NOMO-1 treated with dmso at 0.1 percent for 144 hours (cell line): ENCODE data around the gene PRSS36.

Experiments used
- DNase-seq: peaks from one replicate; lab custom pipeline; 2025; ENCODE audit not compliant: unreplicated experiment; lab: John Stamatoyannopoulos, UW

The PRSS36 gene

DNA sequence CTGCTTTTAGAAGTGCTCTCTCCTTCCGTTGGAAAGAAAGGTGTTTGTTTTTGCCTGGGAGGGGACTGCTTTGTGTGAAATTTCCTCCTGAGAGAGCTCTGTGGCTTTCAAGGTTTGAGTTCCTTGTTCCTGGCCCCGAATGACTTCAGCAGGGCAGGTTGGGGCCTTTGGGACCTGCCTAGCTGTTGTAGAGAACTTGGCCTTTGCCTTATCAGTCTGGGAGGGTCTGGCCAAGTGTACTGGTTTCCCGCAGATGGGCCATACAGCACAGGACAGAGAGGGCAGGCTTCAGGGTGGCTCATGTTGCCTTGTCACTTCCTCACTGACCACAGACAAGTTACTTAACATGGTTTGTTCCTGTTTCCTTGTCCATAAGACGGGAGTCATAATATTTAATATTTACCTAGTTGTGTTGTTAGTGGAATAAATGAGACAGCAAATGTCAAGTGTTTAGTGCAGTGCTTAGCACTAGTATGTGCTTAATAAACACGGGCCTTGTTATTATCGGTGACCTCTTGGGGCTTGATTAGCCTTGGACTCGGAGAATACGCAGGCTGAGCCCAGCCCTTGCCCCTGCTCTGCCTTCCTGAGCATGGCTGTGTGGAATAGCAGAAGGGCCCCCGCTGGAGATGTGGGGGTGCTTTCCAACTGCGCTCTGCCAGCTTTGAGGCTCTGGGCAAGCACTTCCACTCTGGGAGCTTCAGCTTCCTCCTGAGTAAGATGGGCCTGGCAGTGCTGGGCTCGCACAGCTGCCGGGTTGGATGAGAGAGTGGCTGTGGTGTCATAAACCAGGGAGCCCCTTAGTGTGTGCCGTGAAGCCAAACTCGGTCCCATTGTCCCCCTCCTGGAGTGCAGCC is 20.9 kb downstream of the PRSS36 start:
- DNase-seq, result peak; percentile 96

DNA sequence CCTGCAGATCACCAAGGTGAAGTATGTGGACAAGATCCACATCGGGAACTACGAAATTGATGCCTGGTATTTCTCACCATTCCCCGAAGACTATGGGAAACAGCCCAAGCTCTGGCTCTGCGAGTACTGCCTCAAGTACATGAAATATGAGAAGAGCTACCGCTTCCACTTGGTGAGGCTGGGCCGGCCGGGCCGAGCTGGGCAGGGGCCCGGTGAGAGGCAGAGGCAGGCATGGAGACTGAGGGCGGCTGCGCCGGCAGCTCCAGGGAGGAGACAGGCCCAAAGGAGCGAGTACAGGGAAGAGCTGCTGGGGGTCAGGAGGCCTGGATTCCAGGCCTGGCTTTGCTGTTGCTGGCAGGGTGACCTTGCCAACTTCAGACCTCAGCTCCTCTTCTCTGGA is 22.7 kb downstream of the PRSS36 start:
- DNase-seq, result no peak

DNA sequence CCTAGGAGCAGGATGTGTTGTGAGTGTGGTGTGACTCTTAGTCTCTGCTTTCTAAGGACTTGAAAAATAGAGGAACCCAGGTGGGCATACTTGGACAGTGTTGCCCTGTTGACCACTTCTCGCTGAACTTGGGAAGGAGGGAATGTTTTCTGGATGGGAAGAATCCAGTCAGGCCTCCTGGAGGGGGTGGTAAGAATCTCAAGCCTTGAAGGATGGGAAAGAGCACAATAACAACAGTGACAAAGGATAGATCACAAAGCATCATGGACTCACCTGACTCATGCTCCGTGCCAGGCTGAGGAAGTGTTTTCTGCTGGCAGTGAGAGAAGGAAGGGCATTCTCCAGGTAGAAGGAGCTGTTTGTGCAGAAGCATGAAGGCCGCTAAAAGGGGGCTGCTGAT is 24.0 kb downstream of the PRSS36 start:
- no peak for DNase-seq

DNA sequence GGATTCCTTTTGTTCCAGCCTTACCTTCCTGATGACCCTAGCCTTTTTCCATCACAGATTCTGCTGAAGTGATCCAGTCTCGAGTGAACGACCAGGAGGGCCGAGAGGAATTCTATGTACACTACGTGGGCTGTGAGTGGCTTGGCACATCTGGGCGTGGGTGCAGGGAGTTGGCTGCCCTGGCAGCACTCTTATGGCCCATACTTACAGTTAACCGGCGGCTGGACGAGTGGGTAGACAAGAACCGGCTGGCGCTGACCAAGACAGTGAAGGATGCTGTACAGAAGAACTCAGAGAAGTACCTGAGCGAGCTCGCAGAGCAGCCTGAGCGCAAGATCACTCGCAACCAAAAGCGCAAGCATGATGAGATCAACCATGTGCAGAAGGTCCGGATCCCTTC is 29.7 kb downstream of the PRSS36 start:
- DNase-seq, result no peak

DNA sequence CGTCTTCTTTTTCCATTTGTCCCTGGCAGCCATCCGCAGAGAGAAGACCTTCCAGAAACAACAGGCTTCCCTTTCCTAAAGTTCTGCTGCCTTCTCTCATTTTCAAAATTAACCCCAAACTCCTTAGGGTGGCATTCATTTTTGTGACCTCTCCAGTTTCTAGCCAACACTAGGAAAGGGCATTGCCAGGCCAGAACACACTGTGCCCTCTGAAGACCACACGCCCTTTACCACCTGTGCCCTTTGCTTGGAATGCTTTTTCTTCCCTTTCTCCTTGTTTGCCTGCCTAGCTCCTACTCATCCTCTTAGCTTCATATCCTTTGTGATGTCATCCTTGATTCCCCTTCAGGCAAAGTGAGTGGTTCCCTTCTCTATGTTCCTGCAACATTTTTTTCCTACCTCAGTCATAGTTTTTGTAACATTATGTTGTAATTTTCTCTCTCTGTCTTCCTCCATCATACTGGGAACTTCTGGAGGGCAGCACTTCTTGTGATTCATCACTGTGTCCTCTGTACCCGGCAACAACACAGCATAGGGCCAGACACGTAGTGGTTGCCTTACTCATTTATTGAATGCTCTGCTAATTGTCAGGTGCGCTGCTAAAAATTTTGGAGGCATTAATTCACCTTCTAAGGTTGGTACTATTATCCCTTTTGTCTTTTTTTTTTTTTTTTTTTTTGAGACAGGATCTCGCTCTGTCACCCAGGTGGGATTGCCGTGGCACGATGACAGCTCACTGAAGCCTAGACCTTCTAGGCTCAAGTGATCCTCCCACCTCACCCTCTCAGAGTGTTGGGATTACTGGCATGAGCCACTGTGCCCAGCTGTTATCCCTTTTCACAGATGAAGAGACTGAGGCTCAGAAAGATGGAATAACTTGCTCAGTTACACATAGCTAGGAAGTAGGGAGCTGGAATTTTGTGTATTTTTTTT is 31.4 kb downstream of the PRSS36 start:
- no peak for DNase-seq

DNA sequence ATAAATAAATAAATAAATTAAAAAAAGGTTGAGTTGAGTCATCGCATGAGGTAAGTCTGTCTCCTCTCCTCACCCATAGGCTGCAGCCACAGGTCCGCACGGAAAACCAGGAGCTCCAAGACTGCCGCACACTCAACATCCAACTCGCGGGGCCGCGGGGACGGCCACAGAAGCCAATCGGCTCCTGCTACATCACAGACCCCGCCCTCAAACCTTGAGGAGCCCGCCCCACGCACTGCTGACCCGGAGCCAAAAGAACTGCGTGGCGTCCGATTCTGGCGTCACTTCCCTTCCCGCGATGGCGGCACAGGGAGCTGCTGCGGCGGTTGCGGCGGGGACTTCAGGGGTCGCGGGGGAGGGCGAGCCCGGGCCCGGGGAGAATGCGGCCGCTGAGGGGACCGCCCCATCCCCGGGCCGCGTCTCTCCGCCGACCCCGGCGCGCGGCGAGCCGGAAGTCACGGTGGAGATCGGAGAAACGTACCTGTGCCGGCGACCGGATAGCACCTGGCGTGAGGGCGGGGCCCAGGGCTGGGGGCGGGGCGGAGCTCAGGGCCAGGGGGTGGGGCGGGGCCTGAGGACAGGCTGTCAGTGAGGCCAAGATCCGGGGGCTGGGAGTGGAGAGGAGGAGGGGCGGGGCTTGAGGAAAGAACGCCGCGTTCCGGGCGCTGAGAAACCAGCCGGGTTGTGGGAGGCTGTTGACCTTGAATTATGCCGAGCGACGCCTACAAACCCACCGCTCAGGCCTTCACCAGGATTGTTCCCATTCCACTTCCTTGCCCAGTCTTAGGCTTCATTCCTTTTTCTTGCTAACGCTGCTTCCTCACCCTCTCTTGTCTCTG is 32.3 kb downstream of the PRSS36 start, which contains the start of gene KAT8:
Gene KAT8, plus strand, starts transcription at position 281 of the 839 bp plus-strand sequence. Its CDS starts 18 bp downstream, at position 299.
- peak; percentile 98 for DNase-seq

DNA sequence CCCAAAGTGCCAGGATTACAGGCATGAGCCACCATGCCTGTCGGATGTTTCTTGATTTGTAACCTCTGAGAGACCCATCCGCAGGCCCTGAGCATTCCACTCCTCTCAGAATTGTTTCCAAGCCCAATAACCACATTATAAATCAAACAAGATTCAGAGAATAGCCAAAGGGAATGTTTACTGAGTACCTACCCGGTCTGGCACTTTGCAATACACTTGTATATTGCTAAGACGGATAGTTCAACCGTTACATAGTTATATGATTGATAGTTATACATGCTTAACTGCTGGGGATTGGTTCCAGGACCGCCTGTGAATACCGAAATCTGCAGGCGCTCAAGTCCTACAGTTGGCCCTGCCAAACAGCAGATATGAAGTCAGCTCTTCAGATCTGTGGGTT is 35.4 kb downstream of the PRSS36 start:
- no peak for DNase-seq

DNA sequence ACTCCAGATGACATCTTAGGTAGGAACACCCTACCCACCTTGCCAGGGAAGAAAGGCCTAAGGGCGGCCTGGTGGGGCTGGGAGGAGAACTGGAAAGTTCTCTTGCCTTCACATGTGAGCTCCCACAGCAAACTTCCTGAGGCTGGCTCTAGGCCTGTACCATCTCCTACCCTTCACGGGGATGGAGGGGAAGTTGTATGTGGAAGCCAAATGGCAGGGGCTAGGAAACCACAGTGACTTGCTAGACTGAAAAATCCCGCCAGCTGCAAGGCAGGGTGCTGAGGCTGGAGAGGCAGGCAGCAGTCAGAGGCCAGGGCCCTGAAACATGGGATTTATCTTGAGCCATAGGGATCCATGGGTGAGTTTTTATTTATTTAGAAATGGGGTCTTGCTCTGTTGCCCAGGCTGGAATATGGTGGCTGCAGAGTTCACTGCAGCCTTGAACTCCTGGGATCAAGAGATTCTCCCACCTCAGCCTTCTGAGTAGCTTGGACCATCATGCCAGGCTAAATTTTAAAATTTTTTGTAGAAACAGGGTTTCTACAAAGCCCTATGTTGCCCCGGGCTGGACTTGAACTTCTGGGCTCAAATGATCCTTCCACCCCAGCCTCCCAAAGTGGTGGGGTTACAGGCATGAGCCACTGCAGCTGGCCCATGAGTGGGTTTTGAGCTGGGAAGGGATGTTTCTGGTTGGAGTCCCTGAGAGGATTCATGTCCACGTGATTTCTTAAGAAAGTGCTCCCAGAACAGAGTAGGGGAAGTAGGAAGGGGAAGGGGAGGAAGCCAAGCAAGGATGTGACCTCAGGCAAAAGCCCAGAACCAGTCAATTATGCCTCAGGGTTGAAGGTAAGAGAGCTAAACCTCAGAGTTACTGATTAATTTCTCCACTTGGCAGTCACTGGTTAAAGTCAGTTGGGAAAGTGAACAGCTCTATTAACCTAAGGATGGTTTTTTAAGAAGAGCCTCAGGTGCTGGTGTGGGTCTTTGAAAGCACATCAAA is 36.4 kb downstream of the PRSS36 start:
- DNase-seq, result peak; percentile 47

DNA sequence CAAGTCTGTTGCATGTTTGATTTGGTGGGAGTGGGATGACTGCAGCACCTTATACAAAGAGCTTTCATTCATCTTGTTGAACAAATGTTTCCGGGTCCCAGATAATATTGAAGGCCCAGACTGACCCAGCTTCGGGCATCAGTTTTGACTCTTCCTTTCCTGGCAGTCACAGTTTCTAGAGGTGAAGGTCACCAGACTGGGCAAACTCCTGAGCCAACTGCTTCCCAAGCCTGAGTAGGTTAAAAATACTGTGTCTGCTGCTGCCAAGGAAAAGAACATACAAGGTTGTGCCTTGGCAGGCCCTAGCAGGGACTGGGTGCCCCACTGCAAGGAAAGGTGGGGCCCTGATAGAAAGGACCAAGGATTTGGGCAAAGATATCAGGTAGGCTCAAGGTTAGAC is 37.2 kb downstream of the PRSS36 start:
- no peak for DNase-seq

DNA sequence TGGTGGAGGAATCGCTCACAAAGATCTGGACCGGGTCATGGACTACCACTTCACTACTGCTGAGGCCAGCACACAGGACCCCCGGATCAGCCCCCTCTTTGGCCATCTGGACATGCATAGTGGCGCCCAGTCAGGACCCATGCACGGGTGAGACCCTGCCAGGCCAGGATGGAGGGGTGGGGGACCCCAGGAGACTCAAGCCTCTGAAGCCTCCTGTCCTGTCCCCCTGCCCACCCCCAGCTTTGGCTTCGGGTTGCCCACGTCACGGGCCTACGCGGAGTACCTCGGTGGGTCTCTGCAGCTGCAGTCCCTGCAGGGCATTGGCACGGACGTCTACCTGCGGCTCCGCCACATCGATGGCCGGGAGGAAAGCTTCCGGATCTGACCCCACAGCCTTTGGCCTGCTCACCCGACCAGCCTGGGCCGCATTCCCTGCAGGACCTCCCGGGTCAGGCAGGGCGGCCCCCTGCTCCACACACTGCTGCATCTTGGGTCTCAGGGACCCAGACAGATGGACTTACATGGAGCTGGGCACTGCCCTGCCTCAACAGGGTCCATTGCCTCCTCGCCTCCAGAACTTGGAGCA is 37.9 kb downstream of the PRSS36 start:
- no peak for DNase-seq

DNA sequence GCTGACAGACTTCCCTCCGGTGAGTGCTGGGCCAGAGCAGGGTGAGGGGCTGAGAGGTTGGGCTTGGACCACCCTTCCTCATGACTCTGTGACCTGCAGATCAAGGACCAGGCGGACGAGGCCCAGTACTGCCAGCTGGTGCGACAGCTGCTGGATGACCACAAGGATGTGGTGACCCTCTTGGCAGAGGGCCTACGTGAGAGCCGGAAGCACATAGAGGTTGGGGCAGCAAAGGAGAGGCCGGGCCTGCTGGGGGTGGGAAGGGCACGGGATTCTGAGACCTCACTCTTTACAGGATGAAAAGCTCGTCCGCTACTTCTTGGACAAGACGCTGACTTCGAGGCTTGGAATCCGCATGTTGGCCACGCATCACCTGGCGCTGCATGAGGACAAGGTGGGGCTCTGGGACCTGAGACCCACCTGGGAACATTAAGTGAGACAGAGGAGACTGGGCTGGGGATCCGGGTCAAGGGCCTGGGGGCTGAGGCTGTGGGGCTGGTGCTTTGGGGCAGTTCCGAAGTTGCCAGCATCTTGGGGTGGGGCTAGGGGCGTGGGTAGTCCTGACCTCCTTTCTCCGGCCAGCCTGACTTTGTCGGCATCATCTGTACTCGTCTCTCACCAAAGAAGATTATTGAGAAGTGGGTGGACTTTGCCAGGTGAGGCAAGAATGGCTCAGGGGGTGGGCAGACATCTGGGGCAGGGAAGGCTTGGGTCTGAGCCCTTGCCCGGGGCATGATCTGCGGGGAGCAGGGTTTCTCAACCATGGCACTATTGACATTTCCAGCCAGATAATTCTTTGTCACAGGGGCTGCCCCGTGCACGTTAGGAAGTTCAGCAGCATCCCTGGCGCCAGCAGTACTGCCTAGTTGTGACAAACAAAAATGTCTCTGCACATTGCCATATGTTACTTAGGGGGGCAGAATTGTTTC is 39.5 kb downstream of the PRSS36 start:
- DNase-seq, result no peak

DNA sequence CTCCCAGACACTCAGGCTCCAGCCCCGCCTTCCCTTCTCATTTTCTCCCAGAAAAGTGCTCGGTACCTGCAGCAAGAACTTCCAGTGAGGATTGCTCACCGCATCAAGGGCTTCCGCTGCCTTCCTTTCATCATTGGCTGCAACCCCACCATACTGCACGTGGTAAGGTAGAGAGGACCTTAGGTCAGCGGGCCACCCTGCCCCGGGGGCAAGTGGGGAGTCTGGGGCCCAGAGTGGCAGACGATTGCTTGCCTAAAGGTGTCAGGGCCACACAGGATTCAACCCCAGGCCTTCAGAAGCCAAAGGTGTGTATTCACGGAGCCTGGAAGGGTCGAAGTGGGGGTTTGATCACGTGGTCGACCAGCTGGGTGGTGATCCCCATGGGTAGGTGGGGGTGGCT is 40.2 kb downstream of the PRSS36 start:
- DNase-seq, result no peak

DNA sequence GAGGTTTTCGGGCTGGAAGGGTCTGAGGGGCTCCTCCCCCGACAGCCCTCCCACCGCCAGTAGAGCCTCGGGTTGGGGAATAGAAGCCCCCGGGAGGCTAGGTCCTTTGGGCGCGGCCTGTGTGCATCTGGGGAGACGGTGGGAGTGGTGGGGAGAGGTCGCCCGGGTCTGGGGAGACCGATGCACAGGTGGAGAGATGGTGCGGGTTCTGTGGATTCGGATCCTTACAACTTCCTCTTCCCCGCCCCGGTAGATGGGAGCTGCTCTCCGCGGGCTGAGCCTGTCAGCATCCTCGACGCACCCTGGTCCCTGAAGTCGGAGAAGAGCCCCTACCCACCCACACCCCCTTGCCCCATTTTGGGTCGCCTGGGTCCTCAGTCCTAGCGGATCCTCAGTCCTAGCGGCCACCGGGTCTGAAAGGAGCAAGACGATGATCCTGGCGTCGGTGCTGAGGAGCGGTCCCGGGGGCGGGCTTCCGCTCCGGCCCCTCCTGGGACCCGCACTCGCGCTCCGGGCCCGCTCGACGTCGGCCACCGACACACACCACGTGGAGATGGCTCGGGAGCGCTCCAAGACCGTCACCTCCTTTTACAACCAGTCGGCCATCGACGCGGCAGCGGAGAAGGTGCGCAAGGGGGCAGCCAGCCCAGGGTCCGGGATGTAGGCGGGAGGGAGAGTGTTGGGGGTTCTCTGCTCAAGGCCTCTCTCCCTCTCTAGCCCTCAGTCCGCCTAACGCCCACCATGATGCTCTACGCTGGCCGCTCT is 40.9 kb downstream of the PRSS36 start:
- no peak for DNase-seq

DNA sequence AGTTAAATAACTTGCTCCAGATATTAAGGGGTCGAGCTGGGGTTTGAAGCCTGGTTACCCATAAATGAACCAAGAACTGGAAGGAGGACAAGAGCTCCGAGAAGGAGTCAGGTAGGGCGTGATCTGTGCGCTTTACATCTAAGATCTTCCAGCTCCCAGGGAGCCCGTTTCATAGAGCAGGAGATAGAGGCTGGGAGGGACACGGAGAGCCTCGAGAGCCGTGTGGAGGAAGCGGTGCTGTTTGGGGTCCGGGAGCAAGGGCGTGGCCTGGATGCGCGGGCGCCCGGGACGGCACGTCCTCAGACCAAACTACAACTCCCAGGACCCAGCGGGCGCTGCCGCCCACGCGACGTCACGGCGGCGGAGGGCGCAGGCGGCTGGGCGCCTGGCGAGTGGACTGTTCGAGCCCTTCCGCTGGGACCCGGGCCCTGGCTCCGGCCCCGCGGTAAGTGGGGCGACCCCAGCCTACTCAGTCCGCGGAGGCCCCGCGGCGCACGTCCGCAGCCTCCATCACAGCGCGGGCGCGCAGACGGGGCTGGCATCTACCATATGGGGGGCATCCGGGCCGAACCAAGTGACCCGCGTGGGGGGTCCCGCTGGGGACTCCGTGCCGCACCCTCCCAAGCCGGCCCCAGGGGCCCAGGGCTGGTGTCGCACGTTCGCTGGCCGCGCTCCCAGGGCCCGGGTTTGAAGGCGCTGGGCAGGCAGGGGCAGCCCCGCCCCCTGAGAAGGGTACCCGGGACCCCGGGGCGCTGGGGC is 41.7 kb downstream of the PRSS36 start, which contains the start of gene BCKDK:
Gene BCKDK, plus strand, starts transcription at position 352 of the 759 bp plus-strand sequence. CDS start 838 bp downstream, outside the sequence.
- DNase-seq, result peak; percentile 58

DNA sequence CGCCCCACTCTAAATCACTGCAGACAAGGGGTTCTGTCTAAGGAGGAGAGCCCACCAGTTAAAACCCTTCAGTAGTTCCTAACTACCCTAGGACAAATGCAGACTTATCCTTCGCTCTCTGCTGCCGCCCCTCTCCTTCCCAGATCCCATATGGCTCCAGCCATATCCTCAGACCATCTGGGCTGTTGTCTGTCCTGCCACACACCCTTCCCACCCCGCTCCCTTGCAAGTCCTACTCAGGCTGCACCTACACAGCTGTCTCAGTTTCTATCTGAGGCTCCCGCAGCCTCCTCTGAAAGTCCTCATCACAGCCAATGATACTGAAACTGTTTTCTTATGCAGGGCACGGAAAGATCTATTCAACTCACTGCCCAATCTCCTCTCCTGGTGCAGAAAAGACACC is 42.4 kb downstream of the PRSS36 start:
- no peak for DNase-seq
